ENCODE results near the gene SSTR5. TPM values are rescaled to one million over a fixed set of nuclear protein-coding genes. Genes with fewer than 3 reads are reported as not detected.

The SSTR5 gene
- total and polyA plus RNA-seq, 2 donors from 2014 or later = 6.7 TPM; not detected in 1

GRCh38 chr16:1067629-1068028 lies 4.9 kb upstream of the SSTR5 start:
- Histone ChIP-seq H3K4me1 (ENCODE audit: control insufficient read depth in 2 of 3, insufficient read depth in 2 of 3, low read depth in 1 of 3, low read length in 3 of 3) (no peaks in the 10 kb centered on the region), H3K27ac (ENCODE audit: low read depth in 2 of 2, low read length in 2 of 2) (no peak overlapping the region), H3K4me3 (ENCODE audit: low read length in 3 of 3) (no peak overlapping the region), H3K9ac (ENCODE audit: low read length in 3 of 3) (no peak overlapping the region), H3K27me3 (ENCODE audit: control insufficient read depth, insufficient read depth, low read length) (peaks cover 4% of the 10 kb centered on the region), H3K36me3 (ENCODE audit: control insufficient read depth in 2 of 3, insufficient read depth in 3 of 3, low read length in 3 of 3) (no peaks in the 10 kb centered on the region), H3K9me3 (ENCODE audit: control insufficient read depth in 2 of 3, insufficient read depth in 1 of 3, low read length in 3 of 3) (no peaks in the 10 kb centered on the region)
- DNase-seq = no peak
- intact Hi-C loops (cut with DNase I) = no loop called here
- FAIRE-seq = no peak
- TF ChIP-seq, protein P1, sequence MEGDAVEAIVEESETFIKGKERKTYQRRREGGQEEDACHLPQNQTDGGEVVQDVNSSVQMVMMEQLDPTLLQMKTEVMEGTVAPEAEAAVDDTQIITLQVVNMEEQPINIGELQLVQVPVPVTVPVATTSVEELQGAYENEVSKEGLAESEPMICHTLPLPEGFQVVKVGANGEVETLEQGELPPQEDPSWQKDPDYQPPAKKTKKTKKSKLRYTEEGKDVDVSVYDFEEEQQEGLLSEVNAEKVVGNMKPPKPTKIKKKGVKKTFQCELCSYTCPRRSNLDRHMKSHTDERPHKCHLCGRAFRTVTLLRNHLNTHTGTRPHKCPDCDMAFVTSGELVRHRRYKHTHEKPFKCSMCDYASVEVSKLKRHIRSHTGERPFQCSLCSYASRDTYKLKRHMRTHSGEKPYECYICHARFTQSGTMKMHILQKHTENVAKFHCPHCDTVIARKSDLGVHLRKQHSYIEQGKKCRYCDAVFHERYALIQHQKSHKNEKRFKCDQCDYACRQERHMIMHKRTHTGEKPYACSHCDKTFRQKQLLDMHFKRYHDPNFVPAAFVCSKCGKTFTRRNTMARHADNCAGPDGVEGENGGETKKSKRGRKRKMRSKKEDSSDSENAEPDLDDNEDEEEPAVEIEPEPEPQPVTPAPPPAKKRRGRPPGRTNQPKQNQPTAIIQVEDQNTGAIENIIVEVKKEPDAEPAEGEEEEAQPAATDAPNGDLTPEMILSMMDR (IDR thresholded peaks at IDR 0.05; ENCODE audit: borderline replicate concordance, extremely low read depth, insufficient read depth) = no peak

DNA sequence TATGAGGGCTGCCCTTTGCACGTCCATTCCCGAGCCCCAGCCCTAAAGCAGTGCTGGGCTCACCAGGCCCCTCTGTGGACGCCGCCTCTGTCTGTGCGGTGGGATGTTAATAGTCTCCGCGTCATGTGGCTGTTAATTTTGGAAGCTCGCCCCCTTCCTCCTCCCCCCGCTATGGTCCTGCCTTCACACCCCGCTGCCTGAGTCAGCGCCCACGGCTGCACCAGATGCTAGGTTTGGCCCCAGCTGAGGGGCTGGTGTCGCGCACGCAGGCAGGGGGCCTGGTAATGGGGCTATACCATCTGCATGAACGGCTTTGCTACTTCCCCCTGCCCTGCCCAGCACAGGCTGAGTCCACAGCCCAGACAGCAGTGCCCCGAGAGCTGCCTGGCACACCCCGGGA lies 4.1 kb upstream of the SSTR5 start:
- FAIRE-seq = no peak

GRCh38 chr16:1069154-1069553 lies 3.4 kb upstream of the SSTR5 start:
- TF ChIP-seq, protein P1 (IDR thresholded peaks at IDR 0.05; ENCODE audit: borderline replicate concordance, extremely low read depth, insufficient read depth) = no peak
- Histone ChIP-seq H3K27me3 (ENCODE audit: control insufficient read depth, insufficient read depth, low read length) (peaks cover 4% of the 10 kb centered on the region), H3K4me3 (ENCODE audit: low read length in 3 of 3) (no peak overlapping the region), H3K9me3 (ENCODE audit: control insufficient read depth in 2 of 3, insufficient read depth in 1 of 3, low read length in 3 of 3) (no peaks in the 10 kb centered on the region), H3K9ac (ENCODE audit: low read length in 3 of 3) (no peak overlapping the region), H3K4me1 (ENCODE audit: control insufficient read depth in 2 of 3, insufficient read depth in 2 of 3, low read depth in 1 of 3, low read length in 3 of 3) (no peaks in the 10 kb centered on the region), H3K27ac (ENCODE audit: low read depth in 2 of 2, low read length in 2 of 2) (no peak overlapping the region), H3K36me3 (ENCODE audit: control insufficient read depth in 2 of 3, insufficient read depth in 3 of 3, low read length in 3 of 3) (no peaks in the 10 kb centered on the region)
- no peak for DNase-seq
- intact Hi-C loops (cut with DNase I) = no loop called here
- no peak for FAIRE-seq

More for the DNA sequence above, 4.1 kb upstream of the SSTR5 start:
- intact Hi-C loops (cut with DNase I) = no loop called here
- H3K9ac ChIP-seq (ENCODE audit: low read length in 3 of 3) = no peak overlapping the region
- H3K36me3 ChIP-seq (ENCODE audit: control insufficient read depth in 2 of 3, insufficient read depth in 3 of 3, low read length in 3 of 3) = no peaks in the 10 kb centered on the region
- H3K27me3 ChIP-seq (ENCODE audit: control insufficient read depth, insufficient read depth, low read length) = peaks cover 4% of the 10 kb centered on the region
- no peaks in the 10 kb centered on the region for H3K4me1 ChIP-seq (ENCODE audit: control insufficient read depth in 2 of 3, insufficient read depth in 2 of 3, low read depth in 1 of 3, low read length in 3 of 3)
- no peak for DNase-seq
- no peak overlapping the region for H3K27ac ChIP-seq (ENCODE audit: low read depth in 2 of 2, low read length in 2 of 2)
- TF ChIP-seq, protein P1 (IDR thresholded peaks at IDR 0.05; ENCODE audit: borderline replicate concordance, extremely low read depth, insufficient read depth) = no peak
- H3K9me3 ChIP-seq (ENCODE audit: control insufficient read depth in 2 of 3, insufficient read depth in 1 of 3, low read length in 3 of 3) = no peaks in the 10 kb centered on the region
- no peak overlapping the region for H3K4me3 ChIP-seq (ENCODE audit: low read length in 3 of 3)
